Fibroblast of skin of left quadriceps (primary cell): ENCODE results near the gene NEK3.
"Not testable (repeated sequence)": the region's sequence is repeated elsewhere in the genome, so short reads cannot be mapped to it uniquely, and the experiment has no call there.

Experiments
- DNase-seq, 2 experiments: peaks; one replicate each; pipeline ENCODE4 v3.0.0-alpha.2; 2013; ENCODE audit warnings: low read depth in 2 of 2

The NEK3 gene

GRCh38 chr13:52169839-52170238 lies 10.4 kb upstream of the NEK3 start:
- no peak for DNase-seq

- DNase-seq: no peak
Observed at GRCh38 chr13:52165411-52165810, 6.0 kb upstream of the NEK3 start.

GRCh38 chr13:52164989-52165388 lies 5.6 kb upstream of the NEK3 start:
- no peak for DNase-seq

GRCh38 chr13:52163878-52164277 lies 4.5 kb upstream of the NEK3 start:
- not testable (repeated sequence) for DNase-seq

- DNase-seq: no peak
Observed at GRCh38 chr13:52162279-52163101, 3.1 kb upstream of the NEK3 start.

- no peak for DNase-seq
Observed at GRCh38 chr13:52161181-52161646, 1.8 kb upstream of the NEK3 start.

GRCh38 chr13:52160506-52160905 lies 1.1 kb upstream of the NEK3 start:
- DNase-seq: no peak

- DNase-seq: no peak
Observed at GRCh38 chr13:52160053-52160452, 656 bp upstream of the NEK3 start.

GRCh38 chr13:52158629-52159158 lies 703 bp downstream of the NEK3 start:
- peak; percentile 15 to 16 for DNase-seq

- peak in 1 of 2 experiments; percentile 2 for DNase-seq
Observed at GRCh38 chr13:52156724-52157261, 2.6 kb downstream of the NEK3 start.

- DNase-seq: no peak
Observed at GRCh38 chr13:52155177-52155576, 4.2 kb downstream of the NEK3 start.

GRCh38 chr13:52147225-52147624 lies 12.2 kb downstream of the NEK3 start:
- no peak for DNase-seq

- no peak for DNase-seq
Observed at GRCh38 chr13:52141299-52141698, 18.1 kb downstream of the NEK3 start.

GRCh38 chr13:52137489-52137888 lies 21.9 kb downstream of the NEK3 start:
- DNase-seq: no peak

- DNase-seq: no peak
Observed at GRCh38 chr13:52136763-52137162, 22.6 kb downstream of the NEK3 start.

- DNase-seq: no peak
Observed at GRCh38 chr13:52130641-52131040, 28.8 kb downstream of the NEK3 start.

- DNase-seq: peak in 1 of 2 experiments; percentile 7
Observed at GRCh38 chr13:52128714-52129700, 30.4 kb downstream of the NEK3 start, which contains the start of gene NEK5. Gene NEK5 (minus strand): TSS chr13:52129073. CDS start chr13:52127482, 1,591 bp downstream.

GRCh38 chr13:52127783-52128702 lies 31.4 kb downstream of the NEK3 start:
- DNase-seq: peak in 1 of 2 experiments; percentile 23

- no peak for DNase-seq
Observed at GRCh38 chr13:52127378-52127777, 32.0 kb downstream of the NEK3 start.

GRCh38 chr13:52125547-52125946 lies 33.9 kb downstream of the NEK3 start:
- DNase-seq: no peak

GRCh38 chr13:52118595-52118994 lies 40.8 kb downstream of the NEK3 start:
- no peak for DNase-seq
